GM12875 (cell line): ENCODE data around the gene MTFR1L.
A peak's percentile ranks its signal among the peaks of the same experiment; 100 is the strongest.

Experiments used
- H3K4me3 ChIP-seq: one replicate; pipeline ENCODE4 v1.5.1; 2011; ENCODE audit warnings: low read depth, low read length, control low read depth
- TF ChIP-seq, protein P1 (sequence below): IDR thresholded peaks from 2 replicates; pipeline ENCODE4 v1.5.1; 2011; ENCODE audit warnings: low read depth, mild to moderate bottlenecking, control low read depth, inconsistent platforms, low read length, moderate library complexity, borderline replicate concordance; ENCODE audit not compliant: insufficient read depth

MTFR1L gene

DNA sequence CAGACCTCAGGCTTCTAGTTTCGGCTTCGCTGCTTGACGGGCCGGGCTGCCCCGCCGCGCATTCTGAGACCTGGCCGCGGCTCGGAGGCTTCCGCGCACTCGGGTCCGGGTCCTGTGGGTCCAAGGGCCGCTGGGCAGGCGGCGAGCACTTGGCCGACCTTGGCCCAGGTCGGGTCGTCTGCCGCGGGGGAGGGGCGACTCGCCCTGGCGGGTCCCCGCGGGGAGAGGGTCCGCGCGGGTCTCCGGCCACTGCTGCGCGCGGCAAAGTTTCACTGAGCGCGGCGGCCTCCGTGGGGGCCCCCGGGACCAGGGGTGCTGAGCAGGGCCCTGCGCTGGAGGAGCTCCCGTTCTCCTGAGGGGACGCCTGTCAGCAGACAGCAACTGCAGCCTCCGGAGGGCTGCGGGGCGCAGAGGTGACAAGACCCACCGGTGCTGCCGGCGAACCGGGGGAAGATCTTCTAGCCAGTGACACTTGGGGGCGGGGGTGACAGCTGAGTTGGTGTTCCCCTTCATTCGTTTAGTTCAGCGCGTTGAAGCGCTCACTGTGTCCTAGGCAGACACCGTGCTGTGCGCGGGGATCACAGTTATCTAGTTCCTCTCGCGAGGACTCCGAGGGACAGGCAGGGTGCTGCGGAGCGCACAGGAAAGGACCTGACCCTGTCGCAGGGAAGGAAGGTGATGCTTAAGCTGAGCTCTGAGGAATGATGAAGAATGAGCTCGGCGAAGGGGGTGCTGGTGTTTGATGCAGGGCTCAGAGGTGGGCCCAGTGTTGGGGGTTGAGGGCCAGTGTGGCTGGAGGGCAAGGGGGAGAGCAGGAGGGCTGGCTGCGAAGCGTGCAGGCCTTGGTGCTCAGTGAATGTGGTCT, 725 bp downstream of the MTFR1L start:
- peak overlapping the region; percentile 96 for H3K4me3 ChIP-seq
- TF ChIP-seq, protein P1, sequence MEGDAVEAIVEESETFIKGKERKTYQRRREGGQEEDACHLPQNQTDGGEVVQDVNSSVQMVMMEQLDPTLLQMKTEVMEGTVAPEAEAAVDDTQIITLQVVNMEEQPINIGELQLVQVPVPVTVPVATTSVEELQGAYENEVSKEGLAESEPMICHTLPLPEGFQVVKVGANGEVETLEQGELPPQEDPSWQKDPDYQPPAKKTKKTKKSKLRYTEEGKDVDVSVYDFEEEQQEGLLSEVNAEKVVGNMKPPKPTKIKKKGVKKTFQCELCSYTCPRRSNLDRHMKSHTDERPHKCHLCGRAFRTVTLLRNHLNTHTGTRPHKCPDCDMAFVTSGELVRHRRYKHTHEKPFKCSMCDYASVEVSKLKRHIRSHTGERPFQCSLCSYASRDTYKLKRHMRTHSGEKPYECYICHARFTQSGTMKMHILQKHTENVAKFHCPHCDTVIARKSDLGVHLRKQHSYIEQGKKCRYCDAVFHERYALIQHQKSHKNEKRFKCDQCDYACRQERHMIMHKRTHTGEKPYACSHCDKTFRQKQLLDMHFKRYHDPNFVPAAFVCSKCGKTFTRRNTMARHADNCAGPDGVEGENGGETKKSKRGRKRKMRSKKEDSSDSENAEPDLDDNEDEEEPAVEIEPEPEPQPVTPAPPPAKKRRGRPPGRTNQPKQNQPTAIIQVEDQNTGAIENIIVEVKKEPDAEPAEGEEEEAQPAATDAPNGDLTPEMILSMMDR: no peak

DNA sequence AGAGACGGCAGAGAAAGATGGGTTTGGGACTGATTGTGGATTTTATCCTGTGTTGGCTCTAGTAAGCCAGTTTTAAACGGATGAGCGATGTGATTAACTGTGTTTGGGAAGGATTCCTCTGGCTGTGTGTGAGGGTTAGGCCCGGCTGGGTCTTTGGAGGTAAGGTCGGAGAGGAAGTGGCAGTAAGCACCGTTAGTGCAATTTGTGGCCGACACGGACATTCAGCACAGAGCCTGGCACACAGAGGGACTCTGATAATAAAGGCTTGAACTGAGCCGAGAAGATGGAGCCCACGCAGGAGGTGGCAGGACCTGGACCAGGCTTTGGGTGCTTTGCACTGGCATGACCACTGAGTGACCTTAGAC, 1.3 kb downstream of the MTFR1L start:
- peak overlapping the region; percentile 96 for H3K4me3 ChIP-seq
- TF ChIP-seq, protein P1: no peak

DNA sequence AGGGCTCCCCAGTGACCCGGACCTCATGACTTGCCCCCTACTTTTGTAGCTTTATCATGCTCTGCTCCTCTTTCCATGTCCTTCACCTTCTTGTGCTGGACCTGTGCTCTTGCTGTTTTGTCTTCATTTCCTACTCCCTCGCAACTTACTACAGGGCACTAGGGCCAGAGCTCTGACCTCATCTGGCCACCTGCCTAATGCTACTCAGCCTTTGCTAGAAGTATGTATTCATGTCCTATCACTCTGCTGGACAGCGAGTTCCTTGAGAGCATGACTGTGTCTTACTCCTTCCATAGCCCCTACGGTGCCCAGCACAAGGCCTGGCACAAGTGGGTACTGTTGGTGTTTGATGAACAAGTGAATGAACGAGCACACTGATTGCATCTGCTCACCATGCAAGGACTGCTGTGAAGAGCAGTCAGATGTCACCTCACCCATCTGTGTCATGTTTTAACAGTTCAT, 1.9 kb downstream of the MTFR1L start:
- no peak overlapping the region for H3K4me3 ChIP-seq
- TF ChIP-seq, protein P1: no peak

DNA sequence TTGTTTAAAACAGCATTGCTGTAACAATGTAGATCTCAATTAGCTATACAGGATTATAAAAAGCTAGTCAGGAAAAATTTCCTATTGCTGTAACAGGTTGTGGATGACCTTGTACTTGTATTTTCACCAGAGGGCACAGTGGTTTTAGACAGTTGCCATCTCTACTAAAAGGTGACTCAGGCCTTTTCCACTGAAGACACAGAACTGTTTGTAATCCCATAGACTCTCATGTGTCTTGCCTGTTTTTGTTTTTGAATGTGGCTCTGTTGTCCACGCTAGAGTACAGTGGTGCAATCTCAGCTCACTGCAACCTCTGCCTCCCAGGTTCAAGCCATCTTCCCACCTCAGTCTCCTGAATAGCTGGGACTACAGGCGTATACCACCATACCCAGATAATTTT, 5.9 kb downstream of the MTFR1L start:
- H3K4me3 ChIP-seq: no peak overlapping the region
- TF ChIP-seq, protein P1: no peak

DNA sequence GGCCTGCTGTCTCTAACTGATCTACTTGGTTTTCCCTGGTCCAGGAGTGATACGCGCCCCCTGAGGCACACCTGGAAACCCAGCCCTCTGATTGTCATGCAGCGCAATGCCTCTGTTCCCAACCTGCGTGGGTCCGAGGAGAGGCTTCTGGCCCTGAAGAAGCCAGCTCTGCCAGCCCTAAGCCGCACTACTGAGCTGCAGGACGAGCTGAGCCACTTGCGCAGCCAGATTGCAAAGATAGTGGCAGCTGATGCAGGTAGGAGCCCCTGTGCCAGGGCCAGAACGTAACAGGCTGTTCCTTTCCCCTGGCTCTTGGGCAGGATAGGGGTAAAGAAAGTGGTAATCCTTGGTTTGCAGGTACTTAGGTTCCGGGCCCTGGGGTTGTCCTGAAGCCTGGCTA, 6.8 kb downstream of the MTFR1L start:
- TF ChIP-seq, protein P1: no peak
- H3K4me3 ChIP-seq: no peak overlapping the region

DNA sequence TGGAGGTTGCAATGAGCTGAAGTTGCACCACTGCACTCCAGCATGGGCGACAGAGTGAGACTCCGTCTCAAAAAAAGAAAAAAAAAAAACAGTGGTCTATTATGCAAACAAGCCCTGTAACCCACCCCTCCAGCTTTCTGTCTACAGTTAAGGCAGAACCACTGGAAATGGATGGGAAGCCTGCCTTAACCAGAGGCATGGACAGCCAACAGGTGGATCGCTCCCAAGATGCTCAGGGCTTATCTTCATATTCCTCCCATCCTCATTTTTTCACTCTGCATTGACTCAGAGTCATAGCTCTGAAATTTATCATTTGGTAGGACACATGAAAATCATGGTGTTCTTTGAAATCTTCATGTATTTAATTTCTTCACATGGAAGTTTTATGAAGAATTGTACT, 8.7 kb downstream of the MTFR1L start:
- TF ChIP-seq, protein P1: no peak
- H3K4me3 ChIP-seq: no peak overlapping the region

DNA sequence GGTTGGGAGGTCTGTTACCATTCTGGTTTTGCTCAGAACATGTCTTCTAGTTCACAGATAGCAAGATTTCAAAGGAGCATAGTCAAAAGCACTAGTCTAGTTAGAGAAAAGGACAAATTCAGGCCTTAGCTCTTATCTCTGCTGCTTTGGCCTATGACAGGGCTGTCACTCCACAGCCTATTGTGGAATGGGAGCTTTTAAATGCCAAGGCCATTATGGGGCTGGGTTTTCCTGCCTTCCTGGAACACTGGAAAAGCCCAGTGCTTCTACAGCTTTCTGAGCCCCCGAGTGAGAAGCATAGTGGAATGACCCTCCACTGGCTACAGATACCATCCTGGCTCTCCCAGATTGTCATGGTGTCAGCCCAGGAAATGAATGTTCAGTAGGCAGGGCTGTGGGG, 9.3 kb downstream of the MTFR1L start:
- TF ChIP-seq, protein P1: no peak
- no peak overlapping the region for H3K4me3 ChIP-seq
